ENCODE results near the gene KRT2. TPM values are rescaled to one million over a fixed set of nuclear protein-coding genes. Genes with fewer than 3 reads are reported as not detected.
A peak's percentile ranks its signal among the peaks of the same experiment; 100 is the strongest.

The KRT2 gene
- total RNA-seq, 1 donor: not detected

DNA sequence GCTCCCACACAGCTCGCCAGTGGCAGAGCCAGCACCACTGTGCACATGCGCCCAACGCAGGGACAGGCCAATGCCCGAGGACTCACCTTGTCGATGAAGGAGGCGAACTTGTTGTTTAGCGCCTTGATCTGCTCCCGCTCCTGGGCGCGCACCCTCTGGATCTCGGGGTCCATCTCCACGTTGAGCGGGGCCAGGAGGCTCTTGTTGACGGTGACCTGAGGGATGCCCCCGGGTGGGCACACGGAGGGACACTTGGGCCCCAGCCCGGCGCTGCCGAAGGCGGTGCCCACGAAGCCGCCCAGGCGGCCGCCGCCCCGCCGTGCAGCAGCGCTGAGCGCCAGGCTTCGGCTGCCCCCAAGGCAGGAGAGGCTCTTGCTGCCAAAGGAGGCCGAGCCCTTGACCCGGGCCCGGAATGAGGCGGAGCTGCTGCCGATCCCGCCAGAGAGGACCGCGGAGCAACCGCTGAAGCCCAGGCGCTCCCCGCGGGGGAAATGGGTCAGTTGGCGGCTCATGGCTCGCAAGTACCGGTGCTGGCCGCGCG lies 51.0 kb downstream of the KRT2 start, which contains the start of gene KRT72:
KRT72 (minus strand) TSS at position 523 of the 541 bp plus-strand sequence; CDS start at position 512, 11 bp downstream.
- peak in 1 of 3 donors; percentile 8 for DNase-seq (ENCODE audit: low read depth in 2 of 3, low spot score in 2 of 3)

DNA sequence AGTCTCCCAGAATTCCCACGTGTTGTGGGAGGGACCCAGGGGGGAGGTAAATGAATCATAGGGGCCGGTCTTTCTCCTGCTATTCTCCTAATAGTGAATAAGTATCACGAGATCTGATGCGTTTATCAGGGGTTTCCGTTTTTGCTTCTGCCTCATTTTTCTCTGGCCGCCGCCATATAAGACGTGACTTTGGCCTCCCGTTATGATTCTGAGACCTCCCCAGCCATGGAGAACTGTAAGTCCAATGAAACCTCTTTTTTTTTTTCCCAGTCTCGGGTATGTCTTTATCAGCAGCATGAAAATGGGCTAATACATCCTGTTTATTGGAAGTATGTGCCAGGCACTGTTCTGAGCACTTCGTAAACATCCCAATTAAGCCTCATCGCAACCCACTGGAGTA lies 51.5 kb downstream of the KRT2 start:
- DNase-seq (ENCODE audit: low read depth in 2 of 3, low spot score in 2 of 3): no peak

DNA sequence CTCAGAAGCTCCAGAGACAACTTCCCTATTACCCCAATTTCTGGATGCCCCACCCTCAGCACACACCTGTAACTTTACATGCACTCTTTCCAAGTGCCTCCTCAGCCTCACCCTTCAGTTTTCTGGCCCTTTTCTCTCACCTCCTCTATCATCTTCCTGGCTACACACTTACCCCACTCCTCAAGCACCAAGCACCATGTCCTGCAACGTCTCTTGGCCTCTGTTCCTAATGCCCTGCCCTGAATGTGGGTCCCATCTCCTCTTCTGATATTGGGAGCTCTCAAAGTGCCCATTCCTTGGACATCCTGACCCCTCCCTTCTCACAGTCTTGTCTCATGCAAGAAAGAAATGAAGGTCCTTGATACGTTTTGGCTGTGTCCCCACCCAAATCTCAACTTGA lies 51.9 kb downstream of the KRT2 start:
- no peak for DNase-seq (ENCODE audit: low read depth in 2 of 3, low spot score in 2 of 3)

DNA sequence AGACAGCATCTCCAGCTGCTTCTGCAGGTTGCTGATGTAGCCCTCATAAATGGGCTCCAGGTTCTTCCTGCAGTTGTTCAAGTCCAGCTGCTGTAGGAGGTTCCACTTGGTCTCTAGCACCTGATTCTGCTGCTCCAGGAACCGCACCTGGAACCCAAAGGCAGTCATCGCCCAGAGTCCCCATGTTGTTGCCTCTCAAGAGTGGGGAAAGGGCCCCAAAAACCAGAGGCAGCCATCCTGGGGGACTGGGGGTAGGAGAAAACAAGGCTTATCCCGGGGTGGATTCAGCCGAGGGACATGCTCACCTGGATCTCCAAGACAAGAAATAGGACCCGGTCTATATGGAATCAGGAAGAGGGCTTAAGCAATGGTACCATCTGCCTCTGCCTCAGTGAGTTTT lies 53.0 kb downstream of the KRT2 start:
- no peak for DNase-seq (ENCODE audit: low read depth in 2 of 3, low spot score in 2 of 3)

Other genes with a start within 250 kb of the KRT2 start
- gene KRT82, start 245.9 kb downstream of the KRT2 start, total RNA-seq: not detected
- not detected for gene KRT75, start 217.8 kb downstream of the KRT2 start, total RNA-seq
- not detected for gene KRT6B, start 200.1 kb downstream of the KRT2 start, total RNA-seq
- not detected for gene KRT6C, start 178.4 kb downstream of the KRT2 start, total RNA-seq
- not detected for gene KRT6A, start 159.0 kb downstream of the KRT2 start, total RNA-seq
- gene KRT5, start 131.8 kb downstream of the KRT2 start, total RNA-seq: not detected
- not detected for gene KRT71, start 99.1 kb downstream of the KRT2 start, total RNA-seq
- not detected for gene KRT74, start 78.4 kb downstream of the KRT2 start, total RNA-seq
- gene KRT72, start 50.7 kb downstream of the KRT2 start, total RNA-seq: under 0.01 TPM
- gene KRT73, start 33.7 kb downstream of the KRT2 start, total RNA-seq: 0.27 TPM
- 1.1 TPM for gene KRT1, start 28.2 kb upstream of the KRT2 start, total RNA-seq
- gene KRT77, start 51.3 kb upstream of the KRT2 start, total RNA-seq: not detected
- not detected for gene KRT76, start 125.1 kb upstream of the KRT2 start, total RNA-seq
- gene KRT3, start 143.9 kb upstream of the KRT2 start, total RNA-seq: not detected
- not detected for gene KRT4, start 161.9 kb upstream of the KRT2 start, total RNA-seq
- under 0.01 TPM for gene KRT79, start 182.1 kb upstream of the KRT2 start, total RNA-seq
- gene KRT78, start 196.8 kb upstream of the KRT2 start, total RNA-seq: not detected

Measured in hematopoietic multipotent progenitor cell (in vitro differentiated cells).